Effector memory CD8-positive, alpha-beta T cell (primary cell): ENCODE measurements around the gene FGR.

Source experiments
- ATAC-seq: fragments of 150-1000 bp; cut with Tn5 transposase; replicated peaks from 2 replicates; pipeline ENCODE4 v1.10.0; 2021; ENCODE audit warnings: mild to moderate bottlenecking, moderate library complexity
- DNase-seq, 3 experiments: peaks; one replicate each; pipeline ENCODE4 v3.0.0; 2021
- H3K27ac Mint-ChIP-seq, 2 donors: one replicate each; pipeline ENCODE4 v1.8.0; 2022; ENCODE audit warnings: mild to moderate bottlenecking in 2 of 2, mixed read lengths in 2 of 2, moderate library complexity in 2 of 2
- H3K27me3 Mint-ChIP-seq, 2 donors: one replicate each; pipeline ENCODE4 v1.8.0; 2022; ENCODE audit warnings: mixed read lengths in 2 of 2
- H3K36me3 Mint-ChIP-seq: one replicate; pipeline ENCODE4 v1.8.0; 2022; ENCODE audit warnings: mild to moderate bottlenecking, moderate library complexity, mixed read lengths; ENCODE audit not compliant: insufficient read depth
- H3K4me1 Mint-ChIP-seq, 2 donors: one replicate each; pipeline ENCODE4 v1.8.0; 2022; ENCODE audit warnings: low read depth in 2 of 2, mixed read lengths in 2 of 2
- H3K4me3 Mint-ChIP-seq, 2 donors: one replicate each; pipeline ENCODE4 v1.8.0; 2022; ENCODE audit warnings: mild to moderate bottlenecking in 2 of 2, mixed read lengths in 2 of 2, moderate library complexity in 2 of 2
- H3K9me3 Mint-ChIP-seq, 2 donors: one replicate each; pipeline ENCODE4 v1.8.0; 2022; ENCODE audit warnings: mixed read lengths in 2 of 2

FGR gene

GRCh38 chr1:27603681-27604578 is 31.1 kb downstream of the FGR start, which contains the start of gene AHDC1:
Gene AHDC1 (minus strand): TSS chr1:27604144. CDS start chr1:27552115, 52,029 bp downstream.
- Mint-ChIP-seq H3K27me3 (no peaks in the 10 kb centered on the region), H3K4me3 (peak within 1 kb of the TSS; percentile 88 to 92), H3K9me3 (no peaks in the 10 kb centered on the region), H3K36me3 (peaks cover 17% of the 10 kb centered on the region), H3K27ac (peak within 1 kb of the TSS; percentile 88 to 97), H3K4me1 (peaks cover 27 to 34% of the 10 kb centered on the region in 2 donors)
- ATAC-seq (peak; percentile 89), DNase-seq (peak; percentile 91 to 94 (median 92))

GRCh38 chr1:27603309-27603680 is 31.7 kb downstream of the FGR start:
- DNase-seq (peak in 1 of 3 experiments; percentile 21), ATAC-seq (peak; percentile 22)
- Mint-ChIP-seq H3K9me3 (no peaks in the 10 kb centered on the region), H3K27ac (peak overlapping the region; percentile 88 to 97), H3K4me3 (peak overlapping the region; percentile 88 to 92), H3K27me3 (no peaks in the 10 kb centered on the region), H3K4me1 (peaks cover 28 to 34% of the 10 kb centered on the region in 2 donors), H3K36me3 (peaks cover 17% of the 10 kb centered on the region)

DNA sequence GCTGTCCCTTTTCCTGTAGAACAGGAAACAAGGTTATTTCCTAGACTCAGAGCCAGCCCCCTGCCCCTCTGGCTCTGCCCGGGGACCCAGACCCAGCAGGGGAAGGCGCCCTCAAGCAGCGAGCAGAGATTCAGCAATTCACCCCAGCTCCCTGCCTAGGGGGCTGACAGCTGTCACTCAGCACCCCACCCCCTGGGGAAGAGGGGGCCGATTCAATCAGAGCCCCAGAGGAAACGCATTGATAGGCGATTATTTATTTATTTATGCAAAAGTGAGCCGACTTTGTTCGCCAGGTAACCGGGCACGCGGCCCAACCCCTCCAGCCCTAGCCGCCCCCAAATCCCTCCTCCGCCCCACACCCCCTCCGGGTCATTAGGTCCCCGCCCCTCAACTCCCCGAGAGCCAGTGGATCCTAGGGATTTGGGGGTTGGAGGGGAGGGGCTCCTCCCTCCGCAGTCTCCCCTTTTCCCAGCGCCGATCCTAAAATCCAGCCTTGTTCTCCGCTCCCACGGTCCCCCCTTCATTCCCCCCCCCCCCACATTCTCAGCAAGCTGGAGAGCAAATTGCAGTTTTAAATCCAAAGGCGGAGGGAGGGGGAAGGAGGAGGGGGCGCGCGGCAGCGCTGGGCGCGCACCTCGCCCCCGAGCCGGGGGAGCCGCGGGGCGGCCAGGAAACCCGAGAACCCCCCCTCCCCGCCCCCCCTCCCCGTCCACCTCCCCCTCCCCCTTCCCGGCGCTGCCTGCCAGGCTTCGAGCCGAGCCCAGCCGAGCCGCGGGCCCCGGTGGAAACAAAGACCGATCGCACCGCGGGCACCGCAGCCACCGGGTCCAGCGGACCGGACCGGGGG is 32.3 kb downstream of the FGR start:
- Mint-ChIP-seq H3K9me3 (no peaks in the 10 kb centered on the region), H3K36me3 (peaks cover 17% of the 10 kb centered on the region), H3K4me1 (peaks cover 32 to 34% of the 10 kb centered on the region in 2 donors), H3K27ac (peak overlapping the region; percentile 84 to 97), H3K4me3 (peak overlapping the region; percentile 88 to 92), H3K27me3 (no peaks in the 10 kb centered on the region)
- DNase-seq (peak in 2 of 3 experiments; percentile 27 to 32), ATAC-seq (no peak)

- H3K9me3 Mint-ChIP-seq, result no peaks in the 10 kb centered on the region
- peaks cover 17% of the 10 kb centered on the region for H3K36me3 Mint-ChIP-seq
- ATAC-seq, result no peak
- peak overlapping the region; percentile 84 to 90 for H3K27ac Mint-ChIP-seq
- peaks cover 33% of the 10 kb centered on the region in 2 donors for H3K4me1 Mint-ChIP-seq
- H3K4me3 Mint-ChIP-seq, result peak overlapping the region; percentile 81 to 82
- DNase-seq, result no peak
- no peaks in the 10 kb centered on the region for H3K27me3 Mint-ChIP-seq
Observed at GRCh38 chr1:27601771-27602461, 33.1 kb downstream of the FGR start.

- peaks cover 27 to 28% of the 10 kb centered on the region in 2 donors for H3K4me1 Mint-ChIP-seq
- H3K27me3 Mint-ChIP-seq, result no peaks in the 10 kb centered on the region
- H3K4me3 Mint-ChIP-seq, result peak overlapping the region; percentile 51 to 60
- no peaks in the 10 kb centered on the region for H3K9me3 Mint-ChIP-seq
- no peak for ATAC-seq
- peaks cover 13% of the 10 kb centered on the region for H3K36me3 Mint-ChIP-seq
- H3K27ac Mint-ChIP-seq, result peak overlapping the region in 1 of 2 donors; percentile 81
- DNase-seq, result no peak
Observed at GRCh38 chr1:27601321-27601770, 33.6 kb downstream of the FGR start.

DNA sequence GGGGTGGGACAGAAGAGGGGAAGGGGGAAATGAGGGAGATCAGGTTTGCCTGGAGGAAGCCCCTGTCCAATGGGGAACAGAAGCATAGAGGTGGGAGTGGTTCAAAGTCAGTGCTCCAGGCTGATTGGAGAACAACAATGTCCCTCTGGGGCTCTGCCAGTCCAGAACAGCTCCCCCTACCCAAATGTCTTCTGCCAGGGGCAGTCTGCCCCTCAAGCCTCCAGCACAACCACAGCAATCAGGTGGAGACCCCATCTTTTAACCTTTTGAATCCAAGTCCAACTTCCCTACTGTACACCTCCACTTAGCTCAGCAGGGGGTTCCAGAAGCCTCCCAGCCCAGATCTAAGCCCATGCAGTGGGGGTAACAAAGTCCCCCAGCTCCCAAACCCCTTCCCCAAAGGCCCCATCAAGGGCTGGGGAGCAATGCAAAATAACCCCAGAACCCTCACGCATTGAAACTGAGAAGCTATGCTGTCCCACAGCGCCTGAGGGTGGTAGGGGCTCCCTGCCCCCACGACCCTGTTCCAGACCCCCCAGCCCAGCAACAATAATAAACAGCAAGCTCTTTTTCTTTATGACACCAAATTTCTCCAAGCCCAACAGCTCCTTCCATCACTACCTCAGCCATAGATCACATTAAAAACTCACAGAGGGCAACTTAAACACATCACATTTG is 34.3 kb downstream of the FGR start:
- H3K4me3 Mint-ChIP-seq, result no peak overlapping the region
- no peak for DNase-seq
- H3K27me3 Mint-ChIP-seq, result no peaks in the 10 kb centered on the region
- H3K27ac Mint-ChIP-seq, result peak overlapping the region; percentile 65 to 69
- ATAC-seq, result no peak
- peaks cover 13% of the 10 kb centered on the region for H3K36me3 Mint-ChIP-seq
- H3K9me3 Mint-ChIP-seq, result no peaks in the 10 kb centered on the region
- peaks cover 22 to 24% of the 10 kb centered on the region in 2 donors for H3K4me1 Mint-ChIP-seq

- DNase-seq (no peak), ATAC-seq (no peak)
- no peaks in the 10 kb centered on the region for H3K27me3 Mint-ChIP-seq
- peaks cover 22 to 24% of the 10 kb centered on the region in 2 donors for H3K4me1 Mint-ChIP-seq
- no peaks in the 10 kb centered on the region for H3K9me3 Mint-ChIP-seq
- peak overlapping the region; percentile 65 to 69 for H3K27ac Mint-ChIP-seq
- peaks cover 10% of the 10 kb centered on the region for H3K36me3 Mint-ChIP-seq
- H3K4me3 Mint-ChIP-seq, result peak overlapping the region in 1 of 2 donors; percentile 33
Observed at GRCh38 chr1:27599605-27600497, 35.1 kb downstream of the FGR start.

GRCh38 chr1:27598902-27599528 is 36.0 kb downstream of the FGR start:
- H3K9me3 Mint-ChIP-seq, result no peaks in the 10 kb centered on the region
- DNase-seq (no peak), ATAC-seq (no peak)
- H3K36me3 Mint-ChIP-seq, result peaks cover 9% of the 10 kb centered on the region
- H3K4me1 Mint-ChIP-seq, result peaks cover 22% of the 10 kb centered on the region in 2 donors
- no peak overlapping the region for H3K4me3 Mint-ChIP-seq
- no peaks in the 10 kb centered on the region for H3K27me3 Mint-ChIP-seq
- H3K27ac Mint-ChIP-seq, result peak overlapping the region in 1 of 2 donors; percentile 65

DNA sequence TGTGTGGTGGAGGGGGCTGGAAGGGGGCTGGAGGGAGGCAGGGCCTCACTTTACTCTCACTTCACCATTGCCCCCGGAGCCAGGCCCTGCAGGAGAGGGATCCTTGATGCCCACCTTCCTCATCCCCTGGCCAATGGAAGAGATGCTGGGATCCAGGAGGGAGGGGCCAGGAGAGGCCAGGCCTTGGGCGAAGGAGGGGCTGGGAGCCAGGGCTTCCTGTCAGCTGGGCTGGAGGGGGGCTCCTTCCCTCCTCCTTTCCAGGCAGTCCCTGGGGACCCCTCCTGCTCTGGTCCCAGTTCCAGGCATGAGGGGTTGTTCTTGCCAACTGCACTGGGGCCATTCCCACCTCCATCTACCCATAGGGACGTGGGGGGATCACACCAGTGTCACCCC is 36.7 kb downstream of the FGR start:
- Mint-ChIP-seq H3K4me3 (no peak overlapping the region), H3K27me3 (no peaks in the 10 kb centered on the region)
- DNase-seq, result no peak

GRCh38 chr1:27597516-27598294 is 37.3 kb downstream of the FGR start:
- no peaks in the 10 kb centered on the region for H3K27me3 Mint-ChIP-seq
- H3K27ac Mint-ChIP-seq, result no peak overlapping the region
- no peaks in the 10 kb centered on the region for H3K9me3 Mint-ChIP-seq
- no peak overlapping the region for H3K4me3 Mint-ChIP-seq
- DNase-seq (no peak), ATAC-seq (no peak)
- H3K36me3 Mint-ChIP-seq, result peaks cover 5% of the 10 kb centered on the region
- H3K4me1 Mint-ChIP-seq, result peaks cover 21 to 22% of the 10 kb centered on the region in 2 donors

More for the DNA sequence above, 36.7 kb downstream of the FGR start:
- H3K4me1 Mint-ChIP-seq, result peaks cover 22% of the 10 kb centered on the region in 2 donors
- no peak for ATAC-seq
- H3K27ac Mint-ChIP-seq, result no peak overlapping the region
- peaks cover 5% of the 10 kb centered on the region for H3K36me3 Mint-ChIP-seq
- H3K9me3 Mint-ChIP-seq, result no peaks in the 10 kb centered on the region

DNA sequence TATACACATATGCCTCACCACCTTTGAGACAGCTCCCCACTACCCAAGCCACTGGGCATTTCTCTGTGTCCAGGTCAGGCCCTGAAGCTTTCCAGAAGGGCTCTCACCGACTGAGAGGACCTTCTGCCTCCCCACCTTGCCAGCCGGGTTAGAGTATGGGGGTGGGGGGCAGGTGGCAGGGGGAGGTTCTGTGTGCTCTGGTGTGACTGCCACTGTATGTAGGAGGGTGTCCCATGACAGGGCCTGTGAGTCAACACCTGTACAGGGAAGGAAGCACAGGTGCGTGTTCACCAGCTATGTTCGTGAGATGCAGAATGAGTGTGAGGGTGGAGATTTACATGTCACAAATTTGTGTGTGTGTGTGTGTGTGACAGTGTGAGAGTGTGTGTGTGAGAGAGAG is 38.0 kb downstream of the FGR start:
- H3K36me3 Mint-ChIP-seq, result peaks cover 5% of the 10 kb centered on the region
- H3K27ac Mint-ChIP-seq, result no peak overlapping the region
- no peaks in the 10 kb centered on the region for H3K9me3 Mint-ChIP-seq
- H3K4me1 Mint-ChIP-seq, result peaks cover 14 to 18% of the 10 kb centered on the region in 2 donors
- H3K27me3 Mint-ChIP-seq, result no peaks in the 10 kb centered on the region
- no peak for DNase-seq
- no peak for ATAC-seq
- H3K4me3 Mint-ChIP-seq, result no peak overlapping the region
